ENCODE results near the gene GPR107.

- peak in 2 of 4 experiments; percentile 29 to 33 for TF ChIP-seq CTCF (IDR thresholded peaks at IDR 0.05)
- no peak for TF ChIP-seq POLR2A (IDR thresholded peaks at IDR 0.05)
- no peak for TF ChIP-seq EP300 (IDR thresholded peaks at IDR 0.05)
Observed at GRCh38 chr9:130039528-130040147, 14.1 kb upstream of the GPR107 start.
